ENCODE measurements around the gene SPDYE8.
"Not testable (repeated sequence)": the region's sequence is repeated elsewhere in the genome, so short reads cannot be mapped to it uniquely, and the experiment has no call there.

- TF ChIP-seq CTCF (conservative IDR thresholded peaks at IDR 0.05); EZH2 (IDR thresholded peaks at IDR 0.05; ENCODE audit: low read depth): not testable (repeated sequence)
These were observed 47.5 kb downstream of the SPDYE8 start for GRCh38 chr7:72982084-72982483.
